GM18870 (cell line): Measurements from ENCODE around the gene IRX4.

Experiments used
- ATAC-seq: cut with Tn5 transposase; IDR thresholded peaks from one replicate; pipeline ENCODE4 v1.9.1; 2021; ENCODE audit warnings: moderate library complexity; ENCODE audit not compliant: unreplicated experiment

The IRX4 gene

DNA sequence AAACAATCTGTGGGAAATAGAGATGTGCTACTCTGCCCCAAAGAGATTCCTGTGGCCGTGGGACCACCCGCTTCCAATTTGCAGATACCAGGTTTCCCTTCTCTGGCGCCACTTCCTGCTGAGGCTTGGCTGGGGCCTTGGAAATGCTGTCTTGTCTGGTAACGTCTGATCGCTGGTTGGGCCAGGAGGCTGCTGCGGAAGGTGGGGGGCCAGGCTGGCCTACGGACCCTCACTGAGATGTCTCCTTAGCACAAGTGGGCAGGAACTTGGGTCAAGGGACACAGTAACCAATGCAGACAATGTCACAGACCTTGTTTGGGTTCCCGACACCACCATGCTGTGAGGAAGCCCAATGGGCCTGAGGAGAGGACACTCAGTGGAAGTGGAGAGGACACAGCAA, 31.7 kb upstream of the IRX4 start:
- ATAC-seq = no peak

DNA sequence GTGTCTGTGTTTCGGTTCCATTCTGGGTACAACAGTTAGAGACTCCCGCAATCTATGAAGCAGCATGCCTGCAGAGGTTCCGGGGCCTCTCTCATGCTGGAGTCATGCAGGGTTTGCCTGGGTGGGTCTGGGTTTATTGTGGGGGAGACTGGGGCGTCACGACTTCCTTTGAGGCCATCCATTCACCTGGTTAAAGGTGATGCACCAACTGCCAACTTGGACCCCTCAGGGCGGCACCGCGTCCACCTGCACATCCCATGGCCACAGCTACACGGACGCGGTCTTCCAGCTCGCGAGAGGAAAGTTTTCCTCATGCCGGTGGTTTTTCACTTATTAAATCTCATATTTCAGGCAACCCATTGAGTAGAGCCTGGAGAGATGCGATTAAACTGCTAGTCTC, 30.9 kb upstream of the IRX4 start:
- no peak for ATAC-seq

DNA sequence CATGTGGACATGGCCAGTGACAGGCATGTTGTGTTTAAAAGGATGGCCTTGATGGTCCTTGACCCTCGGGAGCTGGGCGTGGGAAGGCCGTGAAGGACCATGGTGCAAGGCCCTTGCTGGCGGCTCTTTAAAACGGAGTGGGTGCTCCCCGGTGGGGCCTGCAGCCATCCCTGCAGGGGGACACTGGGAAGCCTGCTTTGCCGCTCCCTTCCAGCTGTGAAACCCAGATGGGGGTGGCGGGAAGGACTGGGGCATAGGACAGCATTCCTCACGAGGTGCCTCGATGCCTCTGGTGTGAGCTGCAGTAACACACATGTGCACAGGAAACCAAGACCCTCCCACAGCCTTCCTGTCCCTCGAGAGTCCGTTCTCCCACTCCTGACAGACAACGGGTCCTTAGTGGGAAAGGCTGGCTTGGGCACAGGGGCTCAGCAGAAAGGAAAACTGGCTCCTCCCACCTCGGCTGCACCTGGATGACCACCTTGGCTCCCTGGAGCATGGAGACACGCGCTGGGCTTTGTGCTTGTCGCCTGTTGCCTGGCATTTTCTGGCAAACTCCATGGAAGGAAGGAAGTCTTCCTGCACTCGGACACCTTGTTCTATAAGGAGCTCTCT, 30.3 kb upstream of the IRX4 start:
- ATAC-seq = no peak

DNA sequence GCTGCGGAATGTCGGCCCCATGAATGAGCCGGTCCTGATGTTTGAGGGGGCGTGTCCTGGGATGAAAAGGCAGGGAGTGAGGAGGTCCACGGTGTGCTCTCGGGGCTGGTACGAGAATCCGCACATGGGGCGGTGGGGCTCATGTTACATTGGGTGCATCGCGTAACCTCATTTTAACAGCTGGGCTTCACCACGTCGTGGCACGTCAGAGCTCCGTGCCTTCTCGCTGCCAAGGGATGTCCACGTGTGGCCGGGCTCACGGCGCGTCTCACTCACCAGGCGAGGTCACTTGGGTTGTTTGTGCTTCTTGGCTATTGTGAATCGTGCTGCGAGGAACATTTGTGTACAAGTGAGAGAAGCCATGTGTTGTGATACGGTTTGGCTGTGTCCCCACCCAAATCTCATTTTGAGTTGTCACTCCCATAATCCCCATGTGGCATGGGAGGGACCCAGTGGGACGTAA, 29.1 kb upstream of the IRX4 start:
- ATAC-seq = no peak

DNA sequence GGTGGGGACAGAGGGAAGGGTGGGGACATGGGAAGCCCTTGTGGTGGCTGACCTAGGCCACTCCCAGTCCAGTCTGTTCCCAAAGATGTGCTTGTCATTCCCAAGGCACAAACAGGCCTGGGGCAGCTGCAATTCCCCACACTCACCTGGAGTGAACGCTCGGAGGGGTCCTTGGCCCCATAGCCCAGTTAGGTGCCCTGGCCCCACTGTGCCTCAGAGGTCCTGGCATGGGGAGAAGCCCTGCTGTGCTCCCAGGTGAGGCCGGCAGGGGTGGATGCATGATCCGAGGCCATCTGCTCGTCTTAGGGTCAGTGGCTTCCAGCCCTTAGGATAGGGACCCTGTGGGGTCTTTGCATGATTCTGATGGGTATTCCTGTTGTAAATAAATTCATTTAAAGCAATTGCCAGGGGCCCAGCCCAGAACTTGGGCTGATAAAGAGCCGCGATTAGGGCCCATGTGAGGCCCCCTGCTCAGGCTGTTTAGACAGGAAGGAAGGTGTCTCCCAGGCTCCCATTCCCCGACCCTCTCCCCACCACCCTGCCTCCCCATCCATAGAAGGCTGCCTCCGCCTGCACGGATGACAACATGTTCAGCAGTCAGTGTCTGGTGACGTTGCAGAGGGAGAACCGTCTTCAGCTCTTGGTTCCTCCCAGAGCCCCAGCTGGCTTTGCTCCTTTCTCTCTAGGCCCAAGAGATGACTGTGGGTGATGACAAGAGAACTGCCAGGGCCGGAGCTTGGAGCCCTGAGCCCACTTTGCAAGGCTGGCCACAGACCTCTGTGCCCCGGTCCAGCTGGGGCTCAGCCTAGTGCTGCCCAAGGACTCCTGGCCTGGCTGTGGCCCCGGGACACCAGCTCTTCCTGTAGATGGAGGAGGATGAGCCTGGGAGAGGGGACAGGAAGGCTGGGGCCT, 28.4 kb upstream of the IRX4 start:
- no peak for ATAC-seq

DNA sequence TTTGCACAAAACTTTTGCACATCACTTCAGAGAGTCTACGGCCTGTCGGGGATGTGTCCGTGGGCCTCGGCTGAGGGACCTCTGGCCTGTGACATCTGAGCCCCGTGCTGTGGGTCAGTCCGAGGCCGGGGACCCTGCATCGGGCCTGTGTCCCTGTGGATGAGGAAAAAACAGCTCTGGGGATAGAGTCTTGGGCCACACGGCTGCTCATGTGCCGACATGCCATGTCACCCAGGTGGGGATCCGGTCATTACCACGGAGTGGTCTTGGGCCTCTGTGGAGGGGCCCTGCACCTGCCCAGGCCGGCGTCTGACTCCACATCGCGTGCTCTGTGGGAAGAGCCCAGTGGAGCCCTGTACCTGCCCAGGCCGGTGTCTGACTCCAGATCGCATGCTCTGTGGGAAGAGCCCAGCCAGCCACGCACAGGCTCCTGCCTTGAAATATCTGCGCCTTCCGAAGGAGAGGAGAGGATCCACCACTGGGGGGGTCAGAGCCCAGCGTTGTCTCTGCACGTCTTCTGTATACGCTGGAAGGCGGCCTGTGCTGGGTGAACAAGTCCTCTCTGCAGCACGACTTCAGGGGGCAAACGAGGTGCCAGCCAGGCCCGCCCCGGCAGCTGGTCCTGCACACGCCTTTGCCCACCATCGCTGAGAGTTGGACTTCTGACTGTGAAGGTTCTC, 27.5 kb upstream of the IRX4 start:
- ATAC-seq = no peak

DNA sequence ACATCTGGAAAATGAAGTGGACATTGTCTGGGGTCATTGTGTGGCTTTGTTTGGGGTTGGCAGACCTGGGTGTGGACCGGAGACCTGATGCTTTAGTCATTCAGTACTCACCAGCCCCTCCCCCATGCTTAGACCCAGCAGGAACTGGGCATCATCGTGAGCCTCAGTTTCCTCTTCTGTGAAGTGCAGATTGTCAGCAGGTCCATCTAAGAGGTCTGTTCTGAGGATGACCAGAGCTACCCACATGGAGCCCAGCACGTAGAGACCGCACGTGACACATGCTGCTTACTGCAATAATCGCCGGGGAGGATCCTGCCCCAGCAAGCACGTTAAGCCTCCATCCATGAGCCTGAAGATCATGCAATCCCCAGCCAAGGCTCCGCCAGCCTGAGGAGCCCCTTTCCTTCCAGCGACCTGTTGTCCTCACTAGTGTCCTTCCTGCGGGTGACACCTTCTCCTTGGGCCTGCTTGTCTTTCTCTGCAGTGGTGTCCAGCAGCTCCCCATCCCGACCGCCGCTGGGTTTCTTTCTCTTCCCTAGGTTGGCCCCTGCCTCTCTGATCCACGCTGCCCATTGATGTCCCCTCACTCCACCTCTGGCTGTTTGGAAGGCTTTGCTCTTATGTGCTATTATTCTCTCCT, 26.7 kb upstream of the IRX4 start:
- ATAC-seq = no peak

DNA sequence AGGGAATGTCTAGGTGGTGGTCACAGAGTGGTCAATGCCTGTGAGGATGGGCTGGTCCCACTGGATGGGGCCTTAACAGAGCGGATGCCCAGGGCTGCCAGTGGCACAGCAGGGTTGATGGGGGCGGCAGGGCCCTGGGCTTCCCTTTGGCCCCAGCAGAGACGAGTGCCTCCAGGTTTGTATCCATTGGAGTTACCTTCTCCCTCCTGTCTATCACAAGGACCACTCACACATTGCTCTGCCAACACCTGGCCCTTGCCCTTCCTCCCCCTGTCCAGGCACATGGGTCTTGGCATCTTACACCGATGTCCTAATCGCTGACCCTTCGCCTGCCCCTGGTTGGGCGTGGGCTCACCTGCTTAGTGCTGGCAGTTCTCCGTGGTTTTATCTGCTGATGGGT, 26.2 kb upstream of the IRX4 start:
- ATAC-seq = no peak

DNA sequence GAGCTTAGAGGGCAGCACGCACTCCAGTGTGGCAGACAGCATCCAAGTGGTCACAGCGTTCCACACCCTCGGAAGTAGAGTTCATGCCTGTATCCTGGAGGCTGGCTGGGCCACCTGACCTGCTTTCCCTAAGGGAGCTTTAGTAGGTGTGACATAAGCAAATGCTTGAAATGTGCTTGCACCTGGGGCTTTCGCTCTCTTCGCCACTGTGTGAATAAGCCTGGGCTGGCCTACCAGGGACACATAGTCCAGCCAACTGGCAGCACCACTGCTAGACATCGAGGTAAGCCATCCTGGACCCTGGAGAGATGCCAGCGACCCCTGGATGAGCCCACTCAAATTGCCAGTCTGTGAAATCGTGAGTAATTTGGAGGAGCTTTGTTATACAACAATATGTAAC, 24.9 kb upstream of the IRX4 start:
- no peak for ATAC-seq

DNA sequence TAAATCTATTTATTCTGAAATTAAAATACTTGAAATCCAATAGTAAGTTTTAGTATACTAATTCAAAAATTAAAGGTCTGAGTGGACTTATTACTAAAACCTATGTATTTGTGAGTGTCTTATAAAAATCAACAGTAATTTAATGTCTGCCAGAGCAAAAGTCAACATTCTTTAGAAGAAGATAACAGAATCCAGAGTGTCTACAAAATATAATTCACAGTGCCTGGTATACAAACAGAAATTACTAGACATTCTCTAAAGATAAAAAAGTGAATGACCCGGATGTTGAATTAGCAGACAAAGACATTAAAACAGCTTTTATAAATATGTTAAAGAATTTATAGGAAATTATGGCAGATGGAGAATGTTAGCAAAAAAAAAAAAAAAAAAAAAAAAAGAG, 22.4 kb upstream of the IRX4 start:
- no peak for ATAC-seq

DNA sequence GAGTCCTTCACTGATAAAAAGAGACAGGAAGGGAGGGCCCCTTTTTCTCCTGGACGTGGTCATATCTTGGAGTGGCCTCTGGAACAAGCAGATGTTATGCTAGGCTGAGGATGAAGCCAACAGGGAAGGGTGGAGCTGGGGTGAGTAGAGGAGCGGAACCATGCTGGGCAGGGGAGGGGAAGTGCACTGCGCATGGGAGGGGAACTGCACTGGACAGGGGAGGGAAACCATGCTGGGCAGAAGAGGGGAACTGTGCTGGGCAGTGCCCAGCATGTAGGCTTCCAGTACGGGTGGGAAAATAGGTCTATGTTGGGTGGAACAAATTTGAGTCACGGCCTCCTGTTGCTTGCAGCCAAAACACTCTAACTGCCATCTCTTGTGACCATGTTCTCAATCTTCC, 19.3 kb upstream of the IRX4 start:
- ATAC-seq = no peak

DNA sequence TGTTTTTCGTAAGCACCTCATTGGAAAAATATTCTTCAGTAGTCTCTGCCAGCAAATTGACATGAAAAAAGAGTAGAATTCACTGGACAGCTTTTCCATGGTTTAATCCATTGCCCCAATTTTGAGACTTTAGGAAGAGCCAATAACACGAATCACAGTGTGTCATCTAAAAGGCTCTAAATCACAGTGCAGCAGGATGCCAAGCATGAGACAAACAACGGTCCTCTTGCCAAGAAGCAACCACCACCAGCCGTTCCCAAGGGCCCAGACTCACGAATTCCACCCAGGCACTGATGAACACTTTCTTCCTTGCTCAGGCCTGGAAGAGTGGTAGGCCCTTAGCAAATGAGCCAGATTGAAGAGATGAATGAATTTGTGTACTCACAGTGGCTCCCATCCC, 18.3 kb upstream of the IRX4 start:
- ATAC-seq = no peak

DNA sequence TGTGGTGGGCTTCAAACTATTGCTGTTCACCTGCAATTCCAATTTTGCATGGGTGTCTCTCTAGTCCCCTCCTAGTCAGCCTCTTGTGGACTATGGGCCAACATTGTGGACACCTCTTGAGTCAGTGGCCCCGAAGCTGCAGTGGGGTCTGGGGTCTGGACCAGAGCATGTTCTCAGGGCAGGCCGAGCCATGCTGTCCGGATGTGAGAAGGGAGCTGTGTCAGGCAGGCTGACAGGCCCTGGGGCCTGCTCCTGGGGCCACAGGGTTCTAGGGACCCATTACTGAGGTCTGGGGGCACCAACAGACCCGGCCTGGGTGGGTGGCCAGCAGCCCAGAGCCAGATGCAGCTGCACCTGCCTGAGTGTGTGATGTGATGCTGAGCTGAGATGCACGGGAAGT, 16.5 kb upstream of the IRX4 start:
- no peak for ATAC-seq

DNA sequence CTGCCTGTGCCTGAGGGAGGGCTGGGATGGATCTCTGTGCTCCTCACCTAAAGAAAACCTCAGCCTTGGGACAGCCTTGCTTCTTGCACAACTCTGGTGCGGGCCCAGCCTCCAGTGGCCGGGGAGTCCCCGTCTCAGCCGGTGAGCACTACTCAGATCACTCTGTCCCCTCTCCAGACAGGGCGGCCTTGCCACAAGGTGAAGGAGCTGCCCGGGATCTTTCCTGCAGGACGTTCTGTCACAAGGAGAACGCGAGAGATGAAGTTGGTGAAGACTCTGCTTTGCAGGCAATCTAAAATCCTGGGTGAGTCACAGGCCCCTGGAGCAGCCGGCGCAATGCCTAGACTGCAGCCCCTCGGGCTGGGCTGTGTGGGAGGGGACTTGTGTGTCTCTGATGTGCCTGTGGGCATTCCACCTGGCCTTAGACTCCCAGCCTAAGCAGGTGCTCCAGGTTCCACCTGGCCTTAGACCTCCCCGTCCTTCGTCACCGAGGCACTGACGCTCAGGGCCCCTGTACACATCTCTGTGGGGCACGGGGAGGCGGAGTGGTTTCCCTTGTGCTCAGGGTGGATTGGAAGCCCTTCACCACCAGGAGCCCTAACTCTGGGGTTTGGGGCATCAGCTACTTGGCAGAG, 15.2 kb upstream of the IRX4 start:
- ATAC-seq = no peak

DNA sequence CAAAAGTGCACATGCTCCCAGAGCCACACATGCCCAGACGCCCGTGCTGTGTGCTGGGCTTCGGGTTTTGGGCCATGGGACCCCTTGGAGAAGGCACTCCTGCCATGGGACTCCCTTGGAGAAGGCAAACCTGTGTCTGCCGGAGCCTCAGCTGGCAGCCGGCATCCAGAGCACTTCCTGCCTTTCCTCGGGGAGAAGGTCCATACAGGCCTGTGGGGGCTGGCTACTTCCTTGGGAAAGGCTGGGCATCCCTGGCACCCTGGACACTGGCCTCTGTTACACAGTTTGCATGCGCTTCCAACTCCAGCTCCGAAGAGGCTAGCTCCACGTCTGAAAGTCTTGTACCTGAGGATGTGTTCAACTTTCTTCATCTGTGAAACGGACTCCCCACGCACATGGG, 14.7 kb upstream of the IRX4 start:
- ATAC-seq = no peak

DNA sequence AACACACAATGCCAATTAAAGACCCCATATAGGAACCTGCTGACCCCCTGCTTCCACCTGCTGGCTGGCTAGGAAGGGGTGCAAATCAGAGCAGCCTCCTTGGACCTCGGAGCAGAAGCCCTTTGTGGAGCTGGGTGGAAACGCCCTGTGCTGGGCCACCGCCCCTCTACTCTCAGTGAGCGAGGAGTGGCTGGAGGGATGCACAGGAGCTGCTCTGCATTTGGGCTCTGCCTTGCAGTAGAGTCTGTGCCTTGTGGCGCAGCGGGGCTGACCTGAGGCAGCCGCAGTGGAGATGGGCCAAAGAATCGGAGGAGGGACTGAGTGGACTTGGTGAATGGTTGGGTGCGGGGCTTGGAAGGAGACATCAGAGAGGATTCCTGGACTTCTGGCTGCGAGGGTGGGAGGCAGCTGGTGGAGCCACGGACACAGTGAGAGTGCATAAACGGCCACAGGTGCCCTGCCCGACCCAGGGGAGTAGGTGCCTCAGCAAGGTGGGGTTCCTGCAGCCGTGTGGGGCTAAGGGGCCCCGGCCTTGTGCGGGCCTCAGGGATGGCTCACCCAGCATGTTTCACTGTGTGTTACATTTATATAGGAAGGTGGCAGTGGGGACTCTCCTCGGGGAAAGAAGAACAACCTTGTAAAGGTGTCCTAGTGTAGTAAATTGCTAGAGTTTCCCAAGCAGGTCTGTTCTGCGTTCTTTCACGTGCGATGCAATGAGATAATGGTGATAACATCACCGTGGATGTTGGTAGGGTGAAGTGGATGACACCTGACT, 14.1 kb upstream of the IRX4 start:
- no peak for ATAC-seq

DNA sequence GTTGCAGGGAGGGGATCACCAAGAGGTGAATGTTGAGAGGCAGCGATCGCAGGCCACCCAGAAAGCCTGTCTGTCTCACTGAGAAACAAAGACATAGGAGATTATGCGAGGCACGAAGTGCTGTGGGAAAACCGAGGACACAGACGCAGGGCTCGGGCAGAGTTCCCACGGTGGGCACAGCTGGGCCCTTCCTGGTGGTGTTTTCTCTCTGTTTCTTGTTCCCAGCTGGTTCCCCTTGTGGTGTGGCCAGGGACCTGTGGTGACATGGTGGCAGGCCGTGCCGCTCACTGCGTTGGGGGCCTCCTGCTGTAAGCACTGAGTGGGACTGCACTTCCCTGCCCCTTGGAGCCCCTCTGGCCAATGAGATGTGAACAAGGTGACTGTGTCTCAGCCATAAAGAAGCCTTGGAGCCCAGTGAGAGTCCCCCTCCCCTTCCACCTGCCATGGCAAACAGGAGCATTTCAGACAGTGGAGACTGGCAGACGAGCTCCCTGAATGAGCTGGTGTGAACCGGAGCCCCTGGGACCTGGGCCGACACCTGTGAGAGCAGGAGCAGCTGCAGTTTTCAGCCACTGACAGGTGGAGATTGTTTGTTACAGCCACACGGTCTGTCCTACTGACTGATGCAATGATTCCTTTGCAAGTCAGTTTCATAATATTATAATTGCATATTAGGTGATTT, 13.2 kb upstream of the IRX4 start:
- ATAC-seq = no peak

DNA sequence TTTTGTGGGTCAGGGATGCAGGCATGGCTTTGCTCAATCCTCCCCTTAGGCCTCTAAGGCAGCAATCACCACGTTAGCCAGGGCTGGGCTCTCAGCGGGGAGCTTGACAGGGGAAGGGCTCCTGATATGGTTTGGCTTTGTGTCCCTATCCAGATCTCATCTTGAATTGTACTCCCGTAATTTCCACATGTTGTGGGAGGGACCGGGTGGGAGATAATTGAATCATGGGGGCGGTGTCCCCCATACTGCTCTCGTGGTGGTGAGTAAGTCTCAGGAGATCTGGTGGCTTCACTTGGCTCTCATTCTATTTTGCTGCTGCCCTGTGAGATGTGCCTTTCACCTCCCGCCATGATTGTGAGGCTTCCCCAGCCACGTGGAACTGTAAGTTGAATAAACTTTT, 11.5 kb upstream of the IRX4 start:
- ATAC-seq = no peak

DNA sequence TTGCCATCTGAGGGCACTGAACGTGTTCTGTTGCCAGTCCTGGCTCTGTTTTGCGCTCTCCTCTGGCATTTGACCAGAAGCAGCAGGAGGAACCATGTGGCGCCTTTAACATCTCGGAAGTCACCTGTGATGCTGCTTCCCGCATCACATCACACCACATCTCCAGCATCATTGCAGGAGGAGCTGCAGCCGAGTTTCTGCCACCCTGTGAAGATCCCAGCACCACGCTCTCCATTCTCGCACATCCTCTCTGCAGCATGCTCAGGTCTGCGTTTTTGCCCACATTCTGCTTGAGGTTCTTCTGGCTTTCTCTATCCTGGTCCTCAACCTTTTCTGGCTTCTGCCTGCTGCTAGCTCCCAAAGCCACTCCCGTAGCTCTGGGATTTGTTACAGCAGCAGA, 11.0 kb upstream of the IRX4 start:
- no peak for ATAC-seq
